K562 (cell line): ENCODE data around the gene VPS11. TPM values are rescaled to one million over a fixed set of nuclear protein-coding genes. Genes with fewer than 3 reads are reported as not detected.

Source experiments
- ARID4B ChIP-seq: sonication (generic); formaldehyde crosslinking; IDR thresholded peaks from 2 replicates; pipeline ENCODE4 v1.8.0; 2022; ENCODE audit warnings: mild to moderate bottlenecking, missing genetic modification reagents
- CTBP1 ChIP-seq: fragments of 450-650 bp; IDR thresholded peaks from 2 replicates; pipeline ENCODE4 v1.6.1; 2016; ENCODE audit warnings: borderline replicate concordance
- ELF2 ChIP-seq: fragments of 250-450 bp; sonication (Bioruptor Pico); IDR thresholded peaks from 2 replicates; pipeline ENCODE4 v1.5.0; 2021; ENCODE audit warnings: mild to moderate bottlenecking
- FOXK2 ChIP-seq, 2 experiments: fragments of 450-650 bp; IDR thresholded peaks in 1 of 2; conservative IDR thresholded peaks in 1 of 2; 2 replicates each; pipeline ENCODE4 v1.6.1; 2016; ENCODE audit warnings: low read depth in 2 of 2, mild to moderate bottlenecking in 1 of 2
- GTF2E2 ChIP-seq: fragments of 200-800 bp; sonication (Bioruptor generic); IDR thresholded peaks from 2 replicates; pipeline ENCODE4 v1.6.1; 2016; ENCODE audit warnings: missing genetic modification characterization, missing compliant biosample characterization
- GTF2F1 ChIP-seq: IDR thresholded peaks from 2 replicates; pipeline ENCODE4 v1.6.1; 2011; ENCODE audit warnings: low read depth, low read length, improper control_type of control experiment
- KLF16 ChIP-seq: IDR thresholded peaks from 2 replicates; pipeline ENCODE4 v1.6.1; 2016; ENCODE audit warnings: antibody characterized with exemption
- NR2F6 ChIP-seq: fragments of 450-650 bp; formaldehyde crosslinking; IDR thresholded peaks from 2 replicates; pipeline ENCODE4 v1.4.0; 2020; ENCODE audit warnings: mild to moderate bottlenecking
- PBX2 ChIP-seq, 2 experiments: IDR thresholded peaks in 1 of 2; conservative IDR thresholded peaks in 1 of 2; 2 replicates each; pipeline ENCODE4 v1.6.1; 2016; ENCODE audit warnings: low read depth in 2 of 2, mild to moderate bottlenecking in 1 of 2, missing compliant biosample characterization in 1 of 2, missing genetic modification characterization in 1 of 2, moderate library complexity in 1 of 2
- POLR2G ChIP-seq: fragments of 200-400 bp; formaldehyde crosslinking; IDR thresholded peaks from 2 replicates; pipeline ENCODE4 v1.6.1; 2017; ENCODE audit warnings: low read depth, mild to moderate bottlenecking, antibody characterized with exemption, low read length, moderate library complexity
- ZC3H8 ChIP-seq: fragments of 450-650 bp; IDR thresholded peaks from 2 replicates; pipeline ENCODE4 v1.6.1; 2017
- ZNF282 ChIP-seq: sonication (generic); formaldehyde crosslinking; IDR thresholded peaks from 2 replicates; pipeline ENCODE4 v1.8.1; 2023; ENCODE audit warnings: missing genetic modification reagents
- ZNF347 ChIP-seq: fragments of 450-650 bp; formaldehyde crosslinking; IDR thresholded peaks from 2 replicates; pipeline ENCODE4 v1.4.0; 2020; ENCODE audit warnings: low read depth, mild to moderate bottlenecking, moderate library complexity
- ZNF586 ChIP-seq: fragments of 450-650 bp; formaldehyde crosslinking; conservative IDR thresholded peaks from 2 replicates; pipeline ENCODE4 v1.4.0; 2020; ENCODE audit warnings: mild to moderate bottlenecking, moderate library complexity
- polyA plus RNA-seq, 8 experiments: library from polyadenylated mRNA; depleted of rRNA in 4 of 8; stranded (reverse) in 5 of 8; unstranded in 3 of 8; fragments of >200 nt; fragmentation: Nextera tagmentation in 2 of 8; fragmentation: Illumina TruSeq in 1 of 8; extraction: Ambion mirVana in 2 of 8; extraction: Trizol in 1 of 8; gene quantifications; 2 replicates each; pipeline versions ENCODE4 v1.2.1 to v1.2.3, GENCODE V29; 2011 to 2014; ENCODE audit warnings: inconsistent platforms in 1 of 8, missing spikeins in 1 of 8
- total RNA-seq, 7 experiments: library from RNA; depleted of rRNA in 6 of 7; stranded (reverse); fragments of >200 nt in 6 of 7; fragmentation: Illumina TruSeq in 2 of 7; extraction: Trizol in 2 of 7; gene quantifications; 2 replicates each; pipeline versions ENCODE4 v1.2.1 to v1.2.3, GENCODE V29; 2011 to 2021; ENCODE audit warnings: low replicate concordance in 1 of 7
- TF ChIP-seq, protein P1 (sequence below): fragments of 450-650 bp; IDR thresholded peaks from 2 replicates; pipeline ENCODE4 v1.6.1; 2016; ENCODE audit warnings: antibody characterized with exemption

Gene VPS11
- total and polyA plus RNA-seq, 9 of the 15 experiments (the other 6 are each of a cell fraction or from before 2014, with no cell fraction given): 14.1 to 35.5 (median 27.5) TPM

DNA sequence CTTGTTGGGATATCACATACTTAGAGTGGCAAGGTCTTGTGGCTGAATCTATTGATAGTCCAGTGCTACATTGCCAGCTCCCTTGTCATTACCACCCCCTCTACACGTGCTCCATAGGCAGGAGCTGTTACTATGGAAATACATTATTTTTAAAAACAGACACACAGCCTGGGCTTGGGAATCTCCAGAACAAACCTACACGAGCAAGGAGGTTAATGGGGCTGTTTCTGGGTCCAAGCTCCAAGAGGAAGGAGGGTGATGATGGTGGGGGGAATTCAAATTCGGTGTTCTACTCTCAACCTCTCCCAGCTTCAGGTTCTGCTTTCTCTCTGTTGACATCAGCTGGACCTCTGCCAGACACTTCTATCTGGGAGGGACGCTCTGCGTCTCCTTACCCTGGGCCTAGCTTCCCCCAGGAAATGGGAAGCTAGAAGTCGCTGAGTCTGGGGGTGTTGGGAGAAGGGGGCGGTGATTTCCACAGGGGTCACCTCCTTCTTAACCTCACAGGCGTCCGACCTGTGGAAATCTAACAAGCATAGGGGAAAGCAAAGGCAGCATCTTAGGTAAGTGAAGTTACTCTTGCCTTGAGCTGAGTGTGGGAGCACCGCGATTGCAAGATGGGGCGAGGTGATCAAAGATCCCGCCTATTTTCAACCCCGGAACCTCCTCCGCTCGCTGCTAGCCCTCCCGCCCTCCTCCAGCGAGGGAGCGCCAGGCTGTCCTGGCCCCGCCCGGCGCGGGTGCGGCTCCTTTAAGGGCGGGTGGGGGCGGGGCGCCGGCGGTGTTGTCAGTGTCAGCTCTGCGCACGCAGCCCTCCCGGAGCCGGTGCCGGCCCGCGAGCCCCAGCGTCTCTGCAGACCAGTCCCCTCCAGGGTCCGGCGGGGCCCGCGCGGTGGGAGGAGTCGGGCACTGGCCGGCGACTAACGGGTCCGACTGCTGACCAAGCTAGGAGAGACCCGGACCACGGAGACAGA lies 39.2 kb downstream of the VPS11 start, which contains the start of gene C2CD2L (continued):
- TF ChIP-seq PBX2 (CRISPR knock-in tag; IDR thresholded peaks at IDR 0.05; ENCODE audit: low read depth) (no peak), PBX2 (tag; conservative IDR thresholded peaks at IDR 0.05; ENCODE audit: low read depth) (peak; percentile 47; the same call in 1 of the 2 replicates), ZNF347 (no peak), POLR2G (peak; percentile 80), ZNF586 (CRISPR knock-in tag) (no peak), ELF2 (CRISPR knock-in tag) (peak; percentile 70; the same call in 1 of the 2 replicates), GTF2F1 (no peak), FOXK2 (conservative IDR thresholded peaks at IDR 0.05 in 1 of 2, IDR thresholded peaks at IDR 0.05 in 1 of 2; ENCODE audit: low read depth in 2 of 2) (peak; percentile 68 to 76; a peak in 3 of 4 replicates), KLF16 (no peak), ZNF282 (CRISPR knock-in tag) (no peak), ZC3H8 (no peak), ARID4B (CRISPR knock-in tag) (no peak), CTBP1 (peak; percentile 79; the same call in 1 of the 2 replicates), NR2F6 (CRISPR knock-in tag) (no peak), GTF2E2 (peak; percentile 44; the same call in 1 of the 2 replicates)
- TF ChIP-seq, protein P1, sequence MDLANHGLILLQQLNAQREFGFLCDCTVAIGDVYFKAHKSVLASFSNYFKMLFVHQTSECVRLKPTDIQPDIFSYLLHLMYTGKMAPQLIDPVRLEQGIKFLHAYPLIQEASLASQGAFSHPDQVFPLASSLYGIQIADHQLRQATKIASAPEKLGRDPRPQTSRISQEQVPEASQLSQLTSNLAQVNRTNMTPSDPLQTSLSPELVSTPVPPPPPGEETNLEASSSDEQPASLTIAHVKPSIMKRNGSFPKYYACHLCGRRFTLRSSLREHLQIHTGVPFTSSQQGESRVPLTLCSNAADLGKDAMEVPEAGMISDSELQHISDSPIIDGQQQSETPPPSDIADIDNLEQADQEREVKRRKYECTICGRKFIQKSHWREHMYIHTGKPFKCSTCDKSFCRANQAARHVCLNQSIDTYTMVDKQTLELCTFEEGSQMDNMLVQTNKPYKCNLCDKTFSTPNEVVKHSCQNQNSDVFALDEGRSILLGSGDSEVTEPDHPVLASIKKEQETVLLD: no peak
